Measurements from ENCODE around the gene NPIPB5.
"Not testable (repeated sequence)": the region's sequence is repeated elsewhere in the genome, so short reads cannot be mapped to it uniquely, and the experiment has no call there.

- not testable (repeated sequence) for TF ChIP-seq CTCF, EP300 (IDR thresholded peaks at IDR 0.05)
Measured at GRCh38 chr16:22468846-22469245, 41.8 kb upstream of the NPIPB5 start.

Measured in esophagus muscularis mucosa (tissue), 3 donors.